Fibroblast of the aortic adventitia (primary cell): ENCODE results near the gene DTNBP1. TPM values are rescaled to one million over a fixed set of nuclear protein-coding genes. Genes with fewer than 3 reads are reported as not detected.
"Not testable (repeated sequence)": the region's sequence is repeated elsewhere in the genome, so short reads cannot be mapped to it uniquely, and the experiment has no call there.

Experiments
- DNase-seq: peaks from one replicate; pipeline ENCODE4 v3.0.0-alpha.2; 2010; ENCODE audit warnings: low read depth
- H3K4me3 ChIP-seq: 2 replicates; pipeline ENCODE4 v1.5.1; 2011; ENCODE audit warnings: low read depth, mild to moderate bottlenecking, control low read depth, low read length, moderate library complexity
- CTCF ChIP-seq: IDR thresholded peaks from 2 replicates; pipeline ENCODE4 v1.5.1; 2011; ENCODE audit warnings: mild to moderate bottlenecking, low read length, control low read depth, inconsistent platforms; ENCODE audit not compliant: insufficient read depth
- total RNA-seq: library from RNA; depleted of rRNA; stranded (reverse); fragments of >200 nt; gene quantifications from 2 replicates; pipeline ENCODE4 v1.2.3, GENCODE V29; 2012; ENCODE audit warnings: low replicate concordance

The DTNBP1 gene
- total RNA-seq, 1 donor: 5.8 TPM

GRCh38 chr6:15550546-15551123 is 112.2 kb downstream of the DTNBP1 start:
- H3K4me3 ChIP-seq: no peak overlapping the region
- no peak for DNase-seq
- TF ChIP-seq CTCF: no peak

- no peak for TF ChIP-seq CTCF
- no peak overlapping the region for H3K4me3 ChIP-seq
- DNase-seq: no peak
Observed at GRCh38 chr6:15549371-15549770, 113.5 kb downstream of the DTNBP1 start.

GRCh38 chr6:15547400-15547799 is 115.4 kb downstream of the DTNBP1 start:
- DNase-seq: no peak
- no peak for TF ChIP-seq CTCF
- H3K4me3 ChIP-seq: no peak overlapping the region

GRCh38 chr6:15546591-15546990 is 116.2 kb downstream of the DTNBP1 start:
- no peak for TF ChIP-seq CTCF
- no peak for DNase-seq
- no peak overlapping the region for H3K4me3 ChIP-seq

- no peak overlapping the region for H3K4me3 ChIP-seq
- no peak for TF ChIP-seq CTCF
- DNase-seq: peak; percentile 76
Observed at GRCh38 chr6:15544321-15544900, 118.4 kb downstream of the DTNBP1 start.

- H3K4me3 ChIP-seq, DNase-seq: not testable (repeated sequence)
Observed at GRCh38 chr6:15543332-15543917, 119.4 kb downstream of the DTNBP1 start.

- DNase-seq: peak; percentile 29
- no peak for TF ChIP-seq CTCF
- H3K4me3 ChIP-seq: no peak overlapping the region
Observed at GRCh38 chr6:15539722-15540270, 123.0 kb downstream of the DTNBP1 start.
